Esophagus muscularis mucosa (tissue), 4 donors: ENCODE measurements around the gene TMPRSS2. TPM values are rescaled to one million over a fixed set of nuclear protein-coding genes. Genes with fewer than 3 reads are reported as not detected.

ENCODE experiments used
- DNase-seq: peaks from one replicate; pipeline ENCODE4 v3.0.0-alpha.2; 2017; ENCODE audit errors: extremely low spot score
- H3K27ac ChIP-seq, 4 donors: fragments of 200-600 bp; sonication (generic); replicated peaks in 1 of 4; 1 replicate in 3 of 4; 2 replicates in 1 of 4; pipeline ENCODE4 v1.5.1; 2016 to 2019; ENCODE audit warnings: mild to moderate bottlenecking in 1 of 4
- H3K27me3 ChIP-seq, 4 donors: fragments of 200-600 bp; sonication (generic); one replicate each; pipeline versions ENCODE4 v1.5.1 to v1.6.0; 2016 to 2019
- H3K36me3 ChIP-seq, 4 donors: fragments of 200-600 bp; sonication (generic); one replicate each; pipeline ENCODE4 v1.5.1; 2016 to 2019
- H3K4me1 ChIP-seq, 4 donors: fragments of 200-600 bp; sonication (generic); one replicate each; pipeline ENCODE4 v1.5.1; 2016 to 2019
- H3K4me3 ChIP-seq, 4 donors: fragments of 200-600 bp; sonication (generic); 1 replicate in 2 of 4; 2 replicates in 2 of 4; pipeline ENCODE4 v1.5.1; 2016 to 2019; ENCODE audit warnings: mild to moderate bottlenecking in 4 of 4, moderate library complexity in 1 of 4
- H3K9me3 ChIP-seq, 4 donors: fragments of 200-600 bp; sonication (generic); 1 replicate in 3 of 4; 2 replicates in 1 of 4; pipeline ENCODE4 v1.5.1; 2016 to 2019
- EP300 ChIP-seq: sonication (generic); formaldehyde crosslinking; IDR thresholded peaks from one replicate; pipeline ENCODE4 v1.6.1; 2017; ENCODE audit warnings: antibody characterized with exemption
- POLR2A ChIP-seq: fragments of 450-650 bp; IDR thresholded peaks from one replicate; pipeline ENCODE4 v1.6.1; 2017; ENCODE audit warnings: antibody characterized with exemption, moderate library complexity, mild to moderate bottlenecking, low read depth
- POLR2AphosphoS5 ChIP-seq, 2 donors: sonication (generic); formaldehyde crosslinking; IDR thresholded peaks; one replicate each; pipeline ENCODE4 v1.6.1; 2017; ENCODE audit warnings: antibody characterized with exemption in 2 of 2
- WGBS: methylation state at CpG from one replicate; pipeline ENCODE4 v1.1.5; 2018; 5-methylcytosine and 5-hydroxymethylcytosine counted together
- intact Hi-C: fragments of 100-400 bp; cut with DNase I; formaldehyde crosslinking; loops from one replicate; pipeline ENCODE4 v1.15.1; 2023
- total RNA-seq, 4 donors: library from RNA; depleted of rRNA; stranded (reverse); fragments of >200 nt; gene quantifications; one replicate each; pipeline versions ENCODE4 v1.1.0 to v1.2.1, GENCODE V29; 2016
- TF ChIP-seq, protein P1 (sequence below), 3 experiments: fragments of 200-600 bp in 2 of 3; fragments of 450-650 bp in 1 of 3; sonication (generic) in 2 of 3; IDR thresholded peaks; one replicate each; pipeline ENCODE4 v1.5.1; 2017 to 2019; ENCODE audit warnings: antibody characterized with exemption in 3 of 3, mild to moderate bottlenecking in 2 of 3, moderate library complexity in 1 of 3

The TMPRSS2 gene
- total RNA-seq, 4 donors from 2014 or later = 0.13 to 0.86 (median 0.42) TPM; not detected in 1

DNA sequence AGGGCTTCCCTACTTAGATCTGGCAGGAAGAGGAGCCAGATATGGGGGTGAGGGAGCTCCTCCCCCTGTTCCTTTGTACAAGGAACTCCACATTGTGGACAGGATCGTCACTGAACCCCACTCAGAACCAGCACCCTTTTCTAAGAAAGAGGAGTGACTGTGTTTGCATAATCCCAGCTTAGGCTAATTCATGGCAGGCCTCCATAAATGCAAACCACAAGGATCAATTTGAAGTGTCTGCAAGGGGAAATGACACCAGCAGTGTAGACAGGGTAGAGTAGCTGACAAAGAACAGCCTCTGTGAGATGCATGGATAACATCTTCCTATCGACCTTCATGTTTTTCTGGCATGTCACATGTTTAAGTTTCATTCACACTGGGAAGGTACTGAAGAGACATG lies 70.2 kb downstream of the TMPRSS2 start:
- WGBS = 68% methylated on average over 2 of the region's 2 CpGs
- Histone ChIP-seq H3K4me1 (no peaks in the 10 kb centered on the region), H3K4me3 (no peak overlapping the region), H3K9me3 (no peaks in the 10 kb centered on the region), H3K36me3 (peaks cover 30 to 100% (median 88%) of the 10 kb centered on the region in 4 donors), H3K27ac (no peak overlapping the region), H3K27me3 (no peaks in the 10 kb centered on the region)
- intact Hi-C loops = no loop called here
- TF ChIP-seq, protein P1, sequence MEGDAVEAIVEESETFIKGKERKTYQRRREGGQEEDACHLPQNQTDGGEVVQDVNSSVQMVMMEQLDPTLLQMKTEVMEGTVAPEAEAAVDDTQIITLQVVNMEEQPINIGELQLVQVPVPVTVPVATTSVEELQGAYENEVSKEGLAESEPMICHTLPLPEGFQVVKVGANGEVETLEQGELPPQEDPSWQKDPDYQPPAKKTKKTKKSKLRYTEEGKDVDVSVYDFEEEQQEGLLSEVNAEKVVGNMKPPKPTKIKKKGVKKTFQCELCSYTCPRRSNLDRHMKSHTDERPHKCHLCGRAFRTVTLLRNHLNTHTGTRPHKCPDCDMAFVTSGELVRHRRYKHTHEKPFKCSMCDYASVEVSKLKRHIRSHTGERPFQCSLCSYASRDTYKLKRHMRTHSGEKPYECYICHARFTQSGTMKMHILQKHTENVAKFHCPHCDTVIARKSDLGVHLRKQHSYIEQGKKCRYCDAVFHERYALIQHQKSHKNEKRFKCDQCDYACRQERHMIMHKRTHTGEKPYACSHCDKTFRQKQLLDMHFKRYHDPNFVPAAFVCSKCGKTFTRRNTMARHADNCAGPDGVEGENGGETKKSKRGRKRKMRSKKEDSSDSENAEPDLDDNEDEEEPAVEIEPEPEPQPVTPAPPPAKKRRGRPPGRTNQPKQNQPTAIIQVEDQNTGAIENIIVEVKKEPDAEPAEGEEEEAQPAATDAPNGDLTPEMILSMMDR (IDR thresholded peaks at IDR 0.05) = no peak
- TF ChIP-seq POLR2AphosphoS5 (IDR thresholded peaks at IDR 0.05) (no peak), POLR2A (no peak)
- no peak for DNase-seq

GRCh38 chr21:41435706-41436105 lies 72.3 kb downstream of the TMPRSS2 start:
- Histone ChIP-seq H3K27ac (no peak overlapping the region), H3K9me3 (no peaks in the 10 kb centered on the region), H3K4me3 (no peak overlapping the region), H3K36me3 (peaks cover 27 to 100% (median 81%) of the 10 kb centered on the region in 4 donors), H3K27me3 (no peaks in the 10 kb centered on the region), H3K4me1 (no peaks in the 10 kb centered on the region)
- WGBS = 97% methylated on average over 11 of the region's 11 CpGs
- no peak for TF ChIP-seq POLR2A
- TF ChIP-seq, protein P1 (IDR thresholded peaks at IDR 0.05) = no peak
- TF ChIP-seq EP300 = no peak
- no peak for TF ChIP-seq POLR2AphosphoS5 (IDR thresholded peaks at IDR 0.05)
- intact Hi-C loops = no loop called here
- peak; percentile 62 for DNase-seq

GRCh38 chr21:41433566-41433965 lies 74.4 kb downstream of the TMPRSS2 start:
- peaks cover 24 to 96% (median 73%) of the 10 kb centered on the region in 4 donors for H3K36me3 ChIP-seq

GRCh38 chr21:41432562-41433460 lies 75.1 kb downstream of the TMPRSS2 start:
- Histone ChIP-seq H3K27ac (no peak overlapping the region), H3K36me3 (peaks cover 24 to 96% (median 68%) of the 10 kb centered on the region in 4 donors), H3K4me1 (peaks cover 0 to 10% (median 0%) of the 10 kb centered on the region in 4 donors), H3K4me3 (no peak overlapping the region), H3K9me3 (no peaks in the 10 kb centered on the region), H3K27me3 (no peaks in the 10 kb centered on the region)
- intact Hi-C loops = no loop called here
- no peak for DNase-seq
- WGBS = 75% methylated on average over 10 of the region's 10 CpGs
- TF ChIP-seq POLR2AphosphoS5 (IDR thresholded peaks at IDR 0.05) = no peak
- TF ChIP-seq, protein P1 (IDR thresholded peaks at IDR 0.05) = no peak
- TF ChIP-seq EP300 = no peak
- TF ChIP-seq POLR2A = no peak

More at GRCh38 chr21:41433566-41433965, 74.4 kb downstream of the TMPRSS2 start:
- Histone ChIP-seq H3K4me3 (no peak overlapping the region), H3K27me3 (no peaks in the 10 kb centered on the region), H3K9me3 (no peaks in the 10 kb centered on the region), H3K27ac (no peak overlapping the region), H3K4me1 (peaks cover 0 to 2% (median 0%) of the 10 kb centered on the region in 4 donors)
- intact Hi-C loops = no loop called here
- DNase-seq = no peak
- 91% methylated on average over 2 of the region's 2 CpGs for WGBS
- no peak for TF ChIP-seq POLR2AphosphoS5 (IDR thresholded peaks at IDR 0.05)
- TF ChIP-seq, protein P1 (IDR thresholded peaks at IDR 0.05) = no peak
